Measurements from ENCODE around the gene CYP24A1.

DNA sequence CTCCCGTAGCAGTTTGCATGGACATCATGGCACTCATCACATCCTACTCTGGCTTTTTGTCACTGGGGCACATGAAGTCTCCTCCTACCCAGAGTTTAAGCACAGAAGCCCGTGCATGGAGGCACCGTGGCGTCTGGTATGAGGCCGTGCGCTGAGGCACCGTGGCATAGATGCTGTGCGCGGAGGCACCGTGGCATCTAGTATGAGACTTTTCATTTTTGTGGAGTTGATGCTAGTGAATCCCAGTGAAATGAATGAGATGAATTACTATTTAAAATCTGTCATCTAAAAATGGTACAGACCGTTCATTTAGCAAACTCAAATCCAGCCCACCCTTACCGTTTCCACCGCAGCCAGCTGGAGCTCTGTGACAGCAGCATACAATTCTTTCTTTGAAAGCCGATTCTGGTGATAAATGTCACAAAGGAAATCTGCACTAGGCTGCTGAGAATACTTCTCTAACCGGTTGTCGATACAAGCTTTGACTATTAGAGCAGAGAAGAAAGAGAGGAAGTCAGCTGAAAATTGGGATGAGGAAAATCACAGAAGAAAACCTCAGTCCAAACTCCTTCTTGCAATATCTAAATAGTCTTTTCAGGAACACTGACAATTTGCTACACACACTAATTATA, 11.3 kb downstream of the CYP24A1 start:
- TF ChIP-seq, protein P1, sequence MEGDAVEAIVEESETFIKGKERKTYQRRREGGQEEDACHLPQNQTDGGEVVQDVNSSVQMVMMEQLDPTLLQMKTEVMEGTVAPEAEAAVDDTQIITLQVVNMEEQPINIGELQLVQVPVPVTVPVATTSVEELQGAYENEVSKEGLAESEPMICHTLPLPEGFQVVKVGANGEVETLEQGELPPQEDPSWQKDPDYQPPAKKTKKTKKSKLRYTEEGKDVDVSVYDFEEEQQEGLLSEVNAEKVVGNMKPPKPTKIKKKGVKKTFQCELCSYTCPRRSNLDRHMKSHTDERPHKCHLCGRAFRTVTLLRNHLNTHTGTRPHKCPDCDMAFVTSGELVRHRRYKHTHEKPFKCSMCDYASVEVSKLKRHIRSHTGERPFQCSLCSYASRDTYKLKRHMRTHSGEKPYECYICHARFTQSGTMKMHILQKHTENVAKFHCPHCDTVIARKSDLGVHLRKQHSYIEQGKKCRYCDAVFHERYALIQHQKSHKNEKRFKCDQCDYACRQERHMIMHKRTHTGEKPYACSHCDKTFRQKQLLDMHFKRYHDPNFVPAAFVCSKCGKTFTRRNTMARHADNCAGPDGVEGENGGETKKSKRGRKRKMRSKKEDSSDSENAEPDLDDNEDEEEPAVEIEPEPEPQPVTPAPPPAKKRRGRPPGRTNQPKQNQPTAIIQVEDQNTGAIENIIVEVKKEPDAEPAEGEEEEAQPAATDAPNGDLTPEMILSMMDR (IDR thresholded peaks at IDR 0.05) = no peak
- no peak for TF ChIP-seq POLR2AphosphoS5 (IDR thresholded peaks at IDR 0.05)
- TF ChIP-seq EP300 (IDR thresholded peaks at IDR 0.05) = no peak
- TF ChIP-seq POLR2A (IDR thresholded peaks at IDR 0.05) = no peak

Measured in suprapubic skin (tissue), 4 donors.